GM04504 (cell line): ENCODE results near the gene CPA4.
"Not testable (repeated sequence)": the region's sequence is repeated elsewhere in the genome, so short reads cannot be mapped to it uniquely, and the experiment has no call there.

Experiments
- DNase-seq: peaks from one replicate; pipeline ENCODE4 v3.0.0-alpha.2; 2012; ENCODE audit warnings: low read depth

Gene CPA4

GRCh38 chr7:130292682-130293257 lies at the start of gene CPA4:
TSS of gene CPA4 (plus strand) at chr7:130293161. CDS start at chr7:130293181, 20 bp downstream.
- peak; percentile 91 for DNase-seq

GRCh38 chr7:130243486-130243885 lies 49.5 kb upstream of the CPA4 start:
- not testable (repeated sequence) for DNase-seq

GRCh38 chr7:130246491-130246890 lies 46.5 kb upstream of the CPA4 start:
- not testable (repeated sequence) for DNase-seq

GRCh38 chr7:130248842-130249241 lies 44.1 kb upstream of the CPA4 start:
- DNase-seq: not testable (repeated sequence)

- not testable (repeated sequence) for DNase-seq
Observed at GRCh38 chr7:130249626-130250025, 43.3 kb upstream of the CPA4 start.

GRCh38 chr7:130254555-130254954 lies 38.4 kb upstream of the CPA4 start:
- no peak for DNase-seq

- DNase-seq: no peak
Observed at GRCh38 chr7:130256704-130257103, 36.3 kb upstream of the CPA4 start.

- DNase-seq: no peak
Observed at GRCh38 chr7:130258494-130259078, 34.4 kb upstream of the CPA4 start.

- no peak for DNase-seq
Observed at GRCh38 chr7:130262448-130262847, 30.5 kb upstream of the CPA4 start.

GRCh38 chr7:130263130-130263529 lies 29.8 kb upstream of the CPA4 start:
- DNase-seq: no peak

GRCh38 chr7:130266258-130266960 lies 26.6 kb upstream of the CPA4 start, which contains the start of gene CPA2:
TSS of gene CPA2 (plus strand) at chr7:130266863. CDS start at chr7:130266882, 19 bp downstream.
- DNase-seq: no peak

- no peak for DNase-seq
Observed at GRCh38 chr7:130266961-130267321, 26.0 kb upstream of the CPA4 start.

GRCh38 chr7:130268463-130269317 lies 24.3 kb upstream of the CPA4 start:
- DNase-seq: no peak

- no peak for DNase-seq
Observed at GRCh38 chr7:130269318-130269694, 23.7 kb upstream of the CPA4 start.

GRCh38 chr7:130270947-130271800 lies 21.8 kb upstream of the CPA4 start:
- DNase-seq: no peak

- DNase-seq: no peak
Observed at GRCh38 chr7:130272381-130273080, 20.4 kb upstream of the CPA4 start.

- DNase-seq: no peak
Observed at GRCh38 chr7:130273081-130273932, 19.7 kb upstream of the CPA4 start.

GRCh38 chr7:130273933-130274255 lies 19.1 kb upstream of the CPA4 start:
- DNase-seq: peak; percentile 52

- DNase-seq: no peak
Observed at GRCh38 chr7:130274296-130274695, 18.7 kb upstream of the CPA4 start.

GRCh38 chr7:130274983-130275591 lies 17.9 kb upstream of the CPA4 start:
- no peak for DNase-seq
